Stimulated activated CD4-positive, alpha-beta T cell treated with anti-CD3 and anti-CD28 coated beads, Interleukin-4, amount 100 ng/mL, for 24 hours (primary cell): Measurements from ENCODE around the gene KRT35.

ENCODE experiments used
- DNase-seq: peaks from one replicate; pipeline ENCODE4 v3.0.0-alpha.2; 2020

The KRT35 gene

DNA sequence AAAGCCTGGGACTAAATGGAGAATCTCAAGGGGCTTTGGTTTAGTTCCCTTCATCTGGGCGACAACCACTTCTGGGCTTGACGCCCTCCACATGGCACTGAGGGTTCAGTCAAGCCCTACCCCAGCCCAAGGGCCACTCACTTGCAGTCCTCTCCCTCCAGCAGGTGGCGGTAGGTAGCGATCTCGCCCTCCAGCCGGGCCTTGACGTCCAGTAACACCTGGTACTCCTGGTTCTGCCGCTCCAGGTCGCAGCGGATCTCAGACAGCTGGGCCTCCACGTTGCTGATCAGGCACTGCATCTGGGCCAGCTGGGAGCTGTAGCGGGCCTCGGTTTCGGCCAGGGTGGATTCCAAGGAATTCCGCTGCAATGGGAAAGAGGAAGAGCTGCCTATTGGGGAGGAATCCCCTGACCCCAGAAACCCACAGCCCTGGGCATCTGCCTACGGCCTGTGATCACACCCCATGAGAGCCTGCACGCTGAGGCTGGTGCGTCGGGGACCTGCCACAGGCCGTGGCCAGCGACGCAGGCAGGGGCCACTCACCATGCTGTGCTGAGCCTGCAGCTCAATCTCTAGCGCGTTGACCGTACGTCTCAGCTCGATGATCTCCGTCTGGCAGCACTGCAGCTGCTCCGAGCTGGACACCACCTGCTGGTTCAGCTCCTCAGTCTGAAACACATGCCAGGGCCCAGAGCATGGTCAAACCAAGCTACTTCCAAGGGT, 6.0 kb upstream of the KRT35 start:
- peak; percentile 38 for DNase-seq

DNA sequence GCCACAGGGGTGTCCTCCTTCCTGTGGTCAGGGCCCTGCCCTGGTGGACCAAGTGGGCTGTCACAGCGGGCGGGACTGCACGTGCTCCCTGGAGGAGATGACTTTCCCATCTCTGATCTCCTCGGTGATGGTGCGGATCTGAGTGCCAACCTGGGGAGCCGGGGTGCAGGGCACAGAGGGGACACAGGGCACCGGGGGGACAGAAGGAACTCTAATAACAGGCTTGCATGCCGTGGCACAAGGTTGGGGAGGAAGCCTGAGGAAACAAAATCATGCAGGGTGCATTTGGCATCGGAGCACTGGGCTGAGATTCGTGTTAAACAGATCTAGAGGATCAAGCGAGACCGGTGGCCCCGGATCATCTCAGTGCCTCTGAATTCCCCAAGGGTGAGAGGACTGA, 5.4 kb upstream of the KRT35 start:
- no peak for DNase-seq

DNA sequence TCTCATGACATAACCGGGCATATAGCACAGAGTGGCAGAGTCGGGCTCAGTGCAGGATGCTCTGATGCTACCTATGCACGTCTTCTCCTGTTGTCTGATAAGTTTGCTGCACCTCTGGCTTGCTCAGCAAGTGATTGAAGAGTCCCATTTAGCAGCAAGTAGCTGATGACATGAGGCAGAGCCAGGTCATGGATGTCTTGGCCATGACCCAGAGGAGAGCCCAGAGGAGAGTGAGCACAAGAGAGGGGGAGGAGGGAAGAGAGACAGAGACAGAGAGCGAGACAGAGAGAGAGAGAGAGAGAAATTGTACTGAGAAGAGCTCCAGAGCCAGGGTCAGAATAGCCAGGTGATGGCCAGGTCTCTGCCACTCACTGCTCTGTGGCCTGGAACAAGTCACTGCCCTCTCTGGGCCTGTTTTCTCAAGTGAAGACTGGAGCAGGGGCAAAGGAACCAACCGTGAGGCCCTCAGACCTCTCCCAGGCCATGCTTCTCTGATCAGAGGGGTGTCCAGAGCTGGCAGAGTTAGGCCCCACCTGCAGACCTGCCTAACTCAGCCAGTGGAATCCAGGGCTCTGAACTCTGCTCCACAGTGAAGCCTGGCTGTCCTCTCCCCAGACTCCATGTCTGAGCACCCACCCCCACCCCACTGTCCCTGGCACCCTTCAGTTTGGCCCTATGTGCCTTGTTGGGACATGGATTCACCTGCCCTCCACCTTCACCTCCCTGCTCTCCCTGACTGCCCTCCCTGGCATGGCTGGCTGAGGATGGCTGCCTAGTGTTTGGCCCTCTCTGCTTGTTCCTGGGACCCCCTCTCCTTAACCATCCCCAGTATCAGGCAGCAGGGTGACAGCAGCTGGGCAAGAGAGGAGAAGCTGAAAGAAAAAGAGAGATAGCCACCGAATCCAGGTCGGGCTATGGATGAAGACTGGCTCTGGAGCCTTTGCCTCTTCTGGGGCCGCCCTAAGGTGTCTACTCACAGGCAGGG, 4.3 kb upstream of the KRT35 start:
- DNase-seq, result no peak

- no peak for DNase-seq
Observed at GRCh38 chr17:41483991-41484826, 3.3 kb upstream of the KRT35 start.

- DNase-seq, result no peak
Observed at GRCh38 chr17:41483531-41483930, 2.6 kb upstream of the KRT35 start.

- DNase-seq, result no peak
Observed at GRCh38 chr17:41480581-41480980, 370 bp downstream of the KRT35 start.

DNA sequence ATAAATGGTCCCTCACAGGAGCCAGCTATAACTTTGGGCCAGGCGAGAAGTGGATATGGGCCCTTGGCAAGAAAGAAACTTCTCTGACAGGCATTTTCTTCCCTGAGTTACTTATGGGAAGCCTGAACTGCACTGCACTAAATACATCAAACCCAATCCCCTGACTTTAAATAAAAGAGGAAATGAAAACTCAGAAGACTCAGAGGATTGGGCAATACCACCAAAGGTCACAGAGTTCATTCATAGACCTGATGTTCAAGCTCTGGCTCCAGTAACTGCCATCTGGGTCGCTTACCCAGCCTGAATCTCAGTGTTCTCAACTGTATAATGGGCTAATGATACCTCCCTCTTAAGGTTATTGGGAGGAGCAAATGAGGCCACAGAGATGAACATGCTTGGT, 815 bp downstream of the KRT35 start:
- no peak for DNase-seq

GRCh38 chr17:41478237-41478636, 2.7 kb downstream of the KRT35 start:
- DNase-seq, result no peak

GRCh38 chr17:41476866-41477815, 3.8 kb downstream of the KRT35 start:
- DNase-seq, result no peak

DNA sequence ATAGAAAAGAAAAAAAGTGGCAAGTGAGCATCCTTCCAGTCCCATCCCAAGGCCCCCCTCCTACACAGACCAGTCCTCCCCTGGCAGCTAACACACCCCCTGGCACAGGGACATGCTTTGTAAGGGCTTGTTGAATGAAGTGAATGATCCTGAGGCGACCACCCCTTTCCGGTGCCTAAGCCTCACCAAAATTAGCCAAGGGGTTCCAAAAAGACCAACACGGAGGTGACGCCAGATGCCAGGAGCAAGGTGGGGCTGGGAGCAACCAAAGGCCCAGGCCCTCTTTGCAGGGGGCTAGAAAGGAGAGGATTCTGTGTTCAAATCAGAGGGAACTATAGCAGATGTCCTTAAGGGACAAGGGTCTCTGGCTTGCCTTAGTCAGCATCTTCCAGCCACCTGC, 5.5 kb downstream of the KRT35 start:
- DNase-seq, result no peak

- DNase-seq, result no peak
Observed at GRCh38 chr17:41474863-41475262, 6.1 kb downstream of the KRT35 start.

DNA sequence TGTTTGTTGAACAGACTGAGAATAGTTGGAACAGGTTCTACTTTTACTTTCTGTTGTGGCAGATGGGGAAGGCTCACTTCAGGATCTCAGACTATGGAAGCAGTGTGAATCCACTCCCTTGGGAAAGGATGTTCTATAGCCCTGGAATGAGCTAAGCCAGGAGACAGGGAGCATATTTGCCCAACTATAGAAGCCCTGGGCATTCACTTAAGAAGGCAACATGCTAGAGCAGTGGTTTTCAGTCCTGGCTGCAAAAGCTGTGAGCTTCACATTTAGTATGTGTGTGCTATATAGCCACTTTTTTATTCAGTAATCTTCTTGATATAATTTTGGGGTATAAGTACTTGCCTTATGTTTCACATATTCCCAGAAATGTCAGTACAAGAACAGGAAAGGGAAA, 12.6 kb downstream of the KRT35 start:
- DNase-seq, result no peak

- no peak for DNase-seq
Observed at GRCh38 chr17:41467561-41467960, 13.4 kb downstream of the KRT35 start.

GRCh38 chr17:41466988-41467387, 14.0 kb downstream of the KRT35 start, which contains the start of gene KRT32:
Gene KRT32 (minus strand): TSS chr17:41467386. CDS start chr17:41467325, 61 bp downstream.
- no peak for DNase-seq

DNA sequence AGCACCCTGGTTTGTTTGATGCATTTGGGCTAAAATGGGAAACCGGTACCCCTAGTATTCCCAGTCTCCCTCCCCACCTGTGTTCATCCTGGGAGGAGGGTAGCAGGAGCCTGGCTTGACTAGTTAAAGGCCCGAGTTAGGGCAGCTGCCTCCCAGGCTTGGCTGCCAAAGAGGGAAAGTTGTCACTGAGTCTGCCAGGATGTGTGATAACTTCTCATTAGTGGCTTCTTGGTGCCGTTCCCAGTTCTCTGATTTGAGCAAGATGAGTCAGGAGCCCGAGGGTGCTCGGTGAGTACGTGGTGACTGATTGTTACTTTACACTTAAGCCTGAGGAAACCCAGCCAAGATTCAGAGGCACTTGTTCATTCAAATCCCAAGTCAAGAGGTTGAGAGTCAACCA, 16.3 kb downstream of the KRT35 start:
- no peak for DNase-seq

GRCh38 chr17:41464173-41464572, 16.8 kb downstream of the KRT35 start:
- DNase-seq, result no peak

DNA sequence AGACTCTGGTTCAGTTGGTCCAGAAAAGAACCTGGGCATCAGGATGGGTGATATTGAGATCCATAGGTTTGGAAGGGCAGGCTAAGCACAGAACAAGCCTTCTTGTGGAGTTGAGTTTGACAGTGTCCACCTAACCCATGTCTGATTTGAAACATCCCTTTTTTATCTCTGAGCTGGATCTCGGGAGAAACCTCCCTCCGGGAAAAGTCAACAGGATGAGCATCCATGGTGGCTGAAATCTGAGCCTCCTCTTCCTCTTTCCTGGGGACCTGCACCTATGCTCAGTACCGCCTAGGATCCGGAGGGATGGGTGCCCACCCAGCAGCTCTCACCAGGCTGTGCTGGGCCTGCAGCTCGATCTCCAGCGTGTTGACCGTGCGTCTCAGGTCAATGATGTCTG, 17.2 kb downstream of the KRT35 start:
- DNase-seq, result no peak

DNA sequence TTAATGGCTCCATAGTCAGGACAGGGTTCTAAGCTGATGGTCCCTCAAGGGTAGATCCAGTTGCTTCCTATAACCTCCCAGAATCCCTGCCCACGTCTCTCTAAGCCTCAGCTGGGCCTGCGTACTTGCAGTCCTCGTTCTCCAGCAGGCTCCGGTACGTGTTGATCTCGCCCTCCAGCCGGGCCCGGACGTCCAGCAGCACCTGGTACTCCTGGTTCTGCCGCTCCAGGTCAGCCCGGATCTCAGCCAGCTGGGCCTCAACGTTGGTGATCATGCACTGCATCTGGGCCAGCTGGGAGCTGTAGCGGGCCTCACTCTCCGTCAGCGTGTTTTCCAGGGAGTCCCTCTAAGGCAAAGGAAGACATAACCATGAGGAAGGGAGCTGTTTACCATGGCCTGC, 18.2 kb downstream of the KRT35 start:
- DNase-seq, result no peak

DNA sequence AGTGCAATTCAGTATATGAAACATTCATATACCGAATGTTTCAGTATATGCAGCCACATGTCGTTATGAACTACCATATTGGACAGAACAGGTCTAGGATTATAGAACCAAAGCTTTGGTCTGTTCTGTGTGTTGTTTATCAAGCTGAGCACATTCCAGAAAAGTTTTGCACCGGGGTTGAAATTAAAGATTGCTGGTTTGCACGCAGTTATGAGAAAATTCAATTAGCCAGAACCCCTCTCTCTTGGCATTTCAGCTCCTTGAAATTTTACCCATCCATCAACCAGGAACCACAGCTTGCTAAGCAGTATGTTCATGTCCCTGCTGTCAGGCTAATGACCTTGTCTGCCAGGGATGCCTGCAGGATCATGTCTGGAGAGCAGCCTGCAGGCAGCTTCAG, 23.3 kb downstream of the KRT35 start:
- DNase-seq, result no peak

- no peak for DNase-seq
Observed at GRCh38 chr17:41456204-41456603, 24.7 kb downstream of the KRT35 start.

DNA sequence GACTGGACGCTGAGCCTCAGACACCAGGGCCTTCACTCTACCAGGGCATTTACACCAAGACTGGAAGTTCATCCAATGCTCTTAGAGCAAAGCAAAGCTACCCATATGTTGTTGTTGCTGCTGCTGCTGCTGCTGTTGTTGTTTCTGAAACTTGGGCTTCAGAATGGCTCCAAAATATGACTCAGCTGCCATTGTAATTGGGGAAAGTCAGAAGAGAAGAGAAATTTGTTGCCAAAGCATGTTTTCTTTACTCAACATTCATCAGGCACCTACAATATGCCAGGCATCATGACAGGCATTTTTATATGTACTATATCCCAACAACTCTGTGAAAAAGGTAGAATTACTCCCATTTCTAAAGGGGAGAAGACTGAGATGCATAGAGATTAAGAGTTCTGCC, 25.7 kb downstream of the KRT35 start:
- DNase-seq, result no peak

GRCh38 chr17:41453066-41453465, 27.9 kb downstream of the KRT35 start:
- no peak for DNase-seq
